GM19328 (cell line): Measurements from ENCODE around the gene CLN5.
A peak's percentile ranks its signal among the peaks of the same experiment; 100 is the strongest.
"Not testable (repeated sequence)": the region's sequence is repeated elsewhere in the genome, so short reads cannot be mapped to it uniquely, and the experiment has no call there.

Experiments
- ATAC-seq: cut with Tn5 transposase; IDR thresholded peaks from one replicate; pipeline ENCODE4 v1.9.1; 2021; ENCODE audit warnings: mild to moderate bottlenecking, moderate library complexity; ENCODE audit not compliant: unreplicated experiment

Gene CLN5

DNA sequence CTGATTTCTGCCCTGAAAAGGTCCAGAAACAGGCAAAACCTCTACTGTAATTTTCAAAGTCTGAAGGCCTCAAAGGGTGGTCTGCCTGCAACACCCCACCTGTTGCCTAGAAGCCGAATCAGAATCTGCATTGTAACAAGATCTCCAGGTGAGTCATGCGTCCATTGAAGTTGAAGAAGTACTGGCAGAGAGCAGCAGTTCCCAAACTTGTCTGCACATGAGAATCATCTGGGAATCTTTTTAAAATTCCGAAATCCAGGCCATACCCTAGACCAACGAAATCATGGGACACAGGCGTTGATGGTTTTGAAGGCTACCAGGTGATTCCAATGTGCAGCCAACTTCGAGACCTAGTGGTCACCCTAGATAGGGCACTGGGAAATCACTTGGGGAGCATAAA is 16.0 kb upstream of the CLN5 start:
- ATAC-seq = no peak

DNA sequence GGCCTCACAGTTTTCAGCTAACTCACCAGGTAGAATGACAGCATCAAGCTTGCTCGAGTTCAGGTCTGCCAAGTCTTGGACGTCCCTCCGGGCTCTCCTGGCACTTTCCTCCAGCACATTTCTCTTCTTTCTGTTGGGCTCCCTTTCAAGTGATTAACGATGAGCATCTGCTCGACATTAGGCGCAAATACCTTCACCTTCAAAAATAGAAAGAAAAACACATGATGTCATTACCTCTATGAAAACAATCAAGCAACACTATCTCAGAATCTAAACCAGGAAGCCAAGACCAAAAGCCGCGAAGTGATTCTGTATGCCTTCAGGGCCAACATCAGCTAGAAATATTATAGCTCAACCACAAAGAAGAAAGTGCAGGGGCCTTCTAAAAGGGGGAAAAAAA is 15.4 kb upstream of the CLN5 start:
- no peak for ATAC-seq

DNA sequence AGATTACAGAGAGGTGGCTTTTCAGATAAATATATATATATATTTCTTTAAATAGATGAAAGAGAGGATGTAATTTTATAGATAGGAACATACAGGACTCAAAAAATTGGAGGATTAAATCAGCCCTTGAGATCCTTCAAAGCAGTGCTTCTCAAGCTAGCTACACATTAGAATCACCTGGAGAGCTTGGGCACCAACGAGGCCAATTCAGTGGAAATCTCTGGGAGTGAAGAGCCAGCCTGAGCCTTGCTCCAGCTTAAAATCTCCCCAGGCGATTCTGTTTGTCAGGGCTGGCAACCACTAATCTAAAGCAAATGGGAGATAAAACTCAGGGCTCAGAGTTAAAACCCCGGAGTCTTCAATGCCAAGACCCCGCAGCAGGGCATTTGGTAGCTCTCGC is 15.0 kb upstream of the CLN5 start:
- no peak for ATAC-seq

DNA sequence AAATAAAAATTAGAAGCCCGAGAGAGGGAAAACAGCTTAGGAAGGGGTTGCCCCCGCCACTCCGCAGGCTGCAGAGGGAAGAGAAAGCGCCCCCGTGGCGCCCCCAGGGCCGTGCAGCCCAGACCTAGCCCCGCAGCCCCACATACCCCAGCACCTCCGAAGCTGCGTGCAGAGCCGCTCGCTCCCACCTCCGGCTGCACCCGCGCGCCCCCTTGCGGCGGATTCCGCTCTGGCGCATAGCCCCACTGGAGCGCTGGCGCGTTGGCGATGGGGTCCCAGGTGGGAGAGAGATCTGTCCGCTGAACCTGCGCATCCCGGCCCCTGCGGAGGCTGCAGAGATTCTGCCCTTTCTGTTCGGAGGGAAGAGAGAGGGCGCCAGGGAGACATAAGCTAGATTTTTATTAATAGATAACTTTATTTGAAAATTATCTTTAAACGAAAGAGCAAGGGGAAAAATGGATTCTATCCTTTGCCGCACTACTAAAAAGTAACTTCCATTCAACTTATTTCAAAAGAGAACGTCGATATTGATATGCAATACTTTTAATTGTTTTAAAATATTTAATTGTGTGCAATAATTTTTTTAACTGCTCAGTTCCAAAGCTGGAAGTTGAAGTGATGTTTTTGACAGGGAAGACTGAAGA is 11.7 kb upstream of the CLN5 start:
- ATAC-seq = peak; percentile 97

DNA sequence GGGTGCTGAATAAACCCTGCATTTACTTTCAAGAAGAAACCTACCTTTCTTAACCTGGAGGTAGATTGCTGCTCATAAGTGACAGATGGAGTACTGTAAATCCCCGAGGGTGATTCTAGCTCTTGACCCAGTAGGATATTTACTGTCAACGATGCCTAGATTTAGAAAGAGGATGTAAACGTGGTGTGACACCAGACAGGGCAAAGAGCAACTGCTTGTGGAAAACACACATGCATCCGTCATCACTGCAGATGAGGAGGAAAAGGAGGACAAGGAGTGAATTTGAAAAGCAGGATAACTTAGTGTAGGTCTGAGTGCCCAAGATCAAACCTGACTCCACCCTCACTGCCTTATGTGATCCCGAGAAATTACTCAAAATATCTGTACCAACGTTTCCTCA is 9.8 kb upstream of the CLN5 start:
- no peak for ATAC-seq

DNA sequence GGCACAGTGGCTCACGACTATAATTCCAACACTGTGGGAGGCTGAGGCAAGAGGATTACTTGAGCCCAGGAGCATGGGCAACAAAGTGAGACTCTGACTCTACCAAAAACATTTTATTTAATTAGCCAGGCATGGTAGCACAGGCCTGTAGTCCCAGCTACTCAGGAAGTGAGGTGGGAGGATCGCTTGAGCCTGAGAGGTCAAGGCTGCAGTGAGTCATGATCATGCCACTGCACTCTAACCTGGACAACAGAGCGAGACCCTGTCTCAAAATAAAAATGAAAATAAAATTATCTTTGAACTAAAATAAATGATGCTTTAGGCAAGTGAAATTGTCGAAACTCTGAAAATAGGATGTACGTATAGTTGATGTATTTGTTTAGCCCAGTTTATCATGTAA is 8.2 kb upstream of the CLN5 start:
- no peak for ATAC-seq

DNA sequence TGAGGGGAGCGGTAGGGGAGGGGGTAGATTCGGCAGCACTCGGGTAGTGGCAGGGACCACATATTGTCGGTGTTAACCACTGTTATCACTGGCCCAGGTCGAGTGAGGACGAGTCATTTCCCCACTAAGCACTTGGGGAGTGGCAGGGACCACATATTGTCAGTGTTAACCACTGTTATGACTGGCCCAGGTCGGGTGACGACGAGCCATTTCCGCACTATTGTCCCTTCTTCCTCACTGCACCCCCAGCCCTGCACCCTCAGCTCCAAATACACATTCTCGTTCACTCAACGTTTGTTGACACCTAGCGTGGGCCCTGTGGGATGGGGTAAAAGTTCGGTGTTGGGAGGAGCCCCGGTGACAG is 467 bp upstream of the CLN5 start:
- peak; percentile 28 for ATAC-seq

DNA sequence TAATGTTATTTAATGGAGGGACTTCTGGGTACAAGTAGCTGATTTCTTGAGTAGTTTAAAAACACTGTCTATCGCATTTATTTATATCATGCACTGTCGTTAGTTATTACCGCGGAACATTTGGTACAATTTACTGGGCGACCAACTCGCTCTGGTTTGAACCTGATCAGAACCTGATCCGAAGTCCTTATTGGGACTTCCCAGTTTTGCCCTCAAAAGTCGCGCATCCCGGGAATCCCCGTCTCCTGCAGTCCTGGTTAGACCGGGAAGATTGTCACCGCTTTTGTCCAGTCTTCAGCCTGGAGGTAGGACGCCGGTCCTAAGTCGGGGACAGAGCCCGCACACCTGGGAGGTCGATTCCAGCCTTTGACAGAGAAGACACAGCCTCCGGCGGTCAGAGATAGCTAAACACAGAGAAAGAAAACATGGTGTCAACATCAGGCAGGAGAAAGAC is 694 bp downstream of the CLN5 start:
- ATAC-seq = no peak

DNA sequence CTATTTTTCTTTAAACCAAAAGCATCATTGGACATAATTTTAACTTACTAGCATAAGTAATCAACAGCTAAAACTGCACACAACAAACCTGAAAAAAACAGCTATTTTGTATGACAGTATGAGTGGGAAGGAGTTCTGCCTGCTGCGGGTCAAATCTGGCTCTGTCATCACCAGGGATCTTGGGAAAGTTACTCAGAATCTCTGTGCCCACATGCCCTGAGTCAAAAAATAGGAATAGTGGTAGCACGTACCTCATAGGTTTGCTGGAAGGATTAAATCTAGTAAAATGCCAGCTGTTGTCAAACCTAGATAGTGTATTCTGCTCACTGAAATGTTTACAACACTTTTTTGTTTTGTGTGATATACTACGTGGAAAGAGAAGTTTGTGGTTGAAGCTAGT is 1.1 kb downstream of the CLN5 start:
- ATAC-seq = no peak

DNA sequence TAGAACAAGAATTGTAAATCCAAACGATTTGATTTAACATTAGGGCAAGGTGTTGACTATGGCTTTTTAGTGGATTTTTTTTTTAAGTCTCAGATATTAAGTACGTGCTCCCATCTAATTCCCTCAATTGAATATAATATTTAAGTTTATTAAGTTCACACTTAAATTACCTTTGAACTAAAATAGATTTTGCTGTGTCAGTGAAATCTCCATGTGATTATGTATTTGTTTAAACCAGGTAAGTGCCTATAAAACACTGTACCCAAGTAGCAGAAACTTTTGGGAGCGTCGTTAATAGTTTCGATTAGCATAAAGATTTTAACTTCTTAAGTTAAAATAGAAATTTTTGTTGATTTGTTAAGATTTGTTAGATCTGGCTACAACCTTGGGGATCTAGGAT is 1.6 kb downstream of the CLN5 start:
- no peak for ATAC-seq

DNA sequence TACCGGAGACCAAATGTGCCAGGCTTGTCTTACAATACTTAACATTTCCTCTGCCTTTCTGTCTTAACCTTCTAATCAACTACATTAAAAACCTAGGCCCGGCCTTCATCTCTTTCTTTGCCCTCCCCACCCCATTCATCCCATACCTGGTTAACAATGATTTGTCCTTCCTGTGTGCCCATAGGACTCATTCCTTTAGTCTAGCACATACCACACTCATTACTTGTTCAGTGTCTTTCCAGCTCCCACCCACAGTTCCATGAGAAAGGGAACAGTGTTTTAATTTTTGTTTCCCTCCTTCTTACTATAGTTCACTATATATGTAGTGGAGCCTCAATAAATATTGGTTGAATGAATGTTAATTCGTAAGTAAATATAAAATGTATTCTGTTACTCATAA is 2.4 kb downstream of the CLN5 start:
- ATAC-seq = no peak

DNA sequence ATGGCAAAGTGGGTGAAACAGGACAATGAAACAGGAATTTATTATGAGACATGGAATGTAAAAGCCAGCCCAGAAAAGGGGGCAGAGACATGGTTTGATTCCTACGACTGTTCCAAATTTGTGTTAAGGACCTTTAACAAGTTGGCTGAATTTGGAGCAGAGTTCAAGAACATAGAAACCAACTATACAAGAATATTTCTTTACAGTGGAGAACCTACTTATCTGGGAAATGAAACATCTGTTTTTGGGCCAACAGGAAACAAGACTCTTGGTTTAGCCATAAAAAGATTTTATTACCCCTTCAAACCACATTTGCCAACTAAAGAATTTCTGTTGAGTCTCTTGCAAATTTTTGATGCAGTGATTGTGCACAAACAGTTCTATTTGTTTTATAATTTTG is 8.6 kb downstream of the CLN5 start:
- ATAC-seq = no peak

DNA sequence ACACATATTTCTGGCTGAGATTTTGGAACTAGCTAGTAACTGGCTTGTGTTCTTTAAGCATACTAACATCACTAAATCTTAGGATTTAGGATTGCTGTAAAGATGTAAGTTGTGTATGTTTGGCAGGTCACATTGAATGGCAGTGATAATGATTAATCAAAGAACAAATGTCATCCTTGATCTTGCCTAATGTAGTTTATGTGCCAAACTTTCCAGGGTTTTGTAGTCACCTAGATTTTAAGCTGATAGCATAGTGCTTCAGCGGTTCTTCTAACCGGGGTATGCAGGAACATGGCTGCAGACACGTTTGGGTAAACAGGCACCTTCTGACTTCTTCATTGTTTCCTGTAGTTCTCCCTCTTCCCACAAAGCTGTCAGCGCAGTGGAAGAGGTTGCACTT is 9.7 kb downstream of the CLN5 start:
- ATAC-seq = no peak

DNA sequence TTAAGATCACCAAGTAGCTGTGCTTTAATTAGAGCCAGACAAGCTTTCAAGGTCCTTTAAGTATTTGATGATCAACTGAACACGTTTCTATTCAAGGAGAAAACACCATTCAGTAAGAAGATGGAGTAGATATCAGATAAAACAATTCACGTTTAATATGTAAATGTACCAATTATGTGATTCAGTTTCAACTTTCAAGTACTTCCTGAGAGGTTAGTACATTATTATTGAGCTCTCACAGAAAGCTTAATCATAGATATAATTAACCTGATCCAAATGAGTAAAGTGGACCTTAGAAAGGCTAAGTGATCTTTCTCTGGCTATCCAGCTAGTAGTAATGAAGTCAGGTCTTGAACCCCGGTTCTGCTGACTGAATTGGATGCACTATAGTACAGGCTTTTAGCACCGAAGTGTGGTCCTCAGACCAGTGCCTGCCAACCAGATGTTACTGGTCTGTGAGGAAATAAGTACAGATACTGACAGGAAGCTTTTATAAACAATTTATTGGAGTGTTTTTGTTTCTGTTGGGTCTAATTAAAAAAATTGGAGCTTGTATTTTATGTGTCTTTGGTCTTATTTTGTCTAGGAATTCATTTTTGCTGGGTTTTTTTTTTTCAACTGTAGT is 10.2 kb downstream of the CLN5 start:
- ATAC-seq = no peak

DNA sequence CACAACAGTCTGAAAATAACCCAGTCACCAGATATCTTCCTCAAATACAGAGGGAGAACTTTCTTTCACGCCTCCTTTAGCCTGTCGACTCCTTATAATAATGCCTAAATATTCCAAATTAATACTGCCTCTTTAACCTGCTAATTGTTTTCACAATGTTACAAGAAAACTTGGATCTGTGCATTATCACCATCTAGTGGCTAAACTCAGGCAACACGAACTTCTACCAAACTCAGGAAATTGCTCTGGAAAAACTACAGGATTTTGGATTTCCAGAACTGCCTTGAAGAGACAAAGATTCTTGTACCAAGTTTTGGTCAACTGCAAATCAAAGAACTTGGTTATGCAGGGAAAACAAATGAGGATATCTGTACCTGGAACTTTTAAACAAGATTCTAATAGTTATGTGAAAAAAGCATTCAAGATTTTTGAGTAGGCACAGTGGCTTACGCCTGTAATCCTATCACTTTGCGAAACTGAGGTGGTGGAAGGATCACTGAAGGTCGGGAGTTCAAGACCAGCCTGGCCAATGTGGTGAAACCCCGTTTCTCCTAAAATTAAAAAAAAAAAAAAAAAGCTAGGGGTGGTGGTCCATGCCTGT is 10.8 kb downstream of the CLN5 start:
- ATAC-seq = no peak

DNA sequence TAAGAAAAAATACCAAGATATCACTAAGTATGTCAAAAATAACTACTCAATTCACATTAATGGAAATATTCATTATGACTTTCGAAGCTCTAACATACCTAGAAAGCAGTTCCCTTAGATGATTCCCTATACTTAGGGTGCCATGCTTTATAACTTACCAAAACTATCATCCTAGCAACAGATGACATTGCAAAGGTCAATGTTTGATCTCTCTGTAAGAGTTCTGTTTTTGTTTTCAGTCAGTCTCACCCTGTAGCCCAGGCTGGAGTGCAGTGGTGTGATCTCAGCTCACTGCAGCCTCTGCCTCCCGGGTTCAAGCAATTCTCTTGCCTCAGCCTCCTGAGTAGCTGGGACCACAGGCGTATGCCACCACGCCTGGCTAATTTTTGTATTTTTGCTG is 16.5 kb downstream of the CLN5 start:
- ATAC-seq = not testable (repeated sequence)

DNA sequence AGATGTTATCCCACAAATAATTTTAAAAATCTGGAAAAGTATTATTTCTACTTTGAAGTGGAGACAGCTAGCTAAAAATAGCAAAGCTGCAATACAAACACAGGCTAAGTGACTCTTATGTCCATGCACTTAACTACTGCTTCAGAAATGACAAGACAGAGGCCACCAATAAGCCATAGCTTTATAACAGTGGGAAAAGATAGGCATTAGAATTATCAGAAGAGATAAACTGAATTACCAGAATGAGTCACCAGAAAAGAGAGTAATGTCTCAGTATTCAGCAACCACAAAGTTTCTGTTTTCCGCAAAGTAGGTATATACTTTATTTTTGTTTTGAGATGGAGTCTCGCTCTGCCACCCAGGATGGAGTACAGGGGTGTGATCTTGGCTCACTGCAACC is 17.1 kb downstream of the CLN5 start:
- no peak for ATAC-seq

DNA sequence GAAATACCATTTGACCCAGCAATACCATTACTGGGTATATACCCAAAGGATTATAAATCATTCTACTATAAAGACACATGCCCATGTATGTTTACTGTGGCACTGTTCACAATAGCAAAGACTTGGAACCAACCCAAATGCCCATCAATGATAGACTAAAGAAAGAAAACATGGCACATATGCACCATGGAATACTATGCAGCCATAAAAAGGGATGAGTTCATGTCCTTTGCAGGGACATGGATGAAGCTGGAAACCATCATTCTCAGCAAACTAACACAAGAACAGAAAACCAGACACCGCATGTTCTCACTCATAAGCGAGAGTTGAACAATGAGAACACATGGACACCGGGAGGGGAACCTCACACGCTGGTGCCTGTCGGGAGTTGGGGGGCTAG is 17.8 kb downstream of the CLN5 start:
- ATAC-seq = not testable (repeated sequence)

DNA sequence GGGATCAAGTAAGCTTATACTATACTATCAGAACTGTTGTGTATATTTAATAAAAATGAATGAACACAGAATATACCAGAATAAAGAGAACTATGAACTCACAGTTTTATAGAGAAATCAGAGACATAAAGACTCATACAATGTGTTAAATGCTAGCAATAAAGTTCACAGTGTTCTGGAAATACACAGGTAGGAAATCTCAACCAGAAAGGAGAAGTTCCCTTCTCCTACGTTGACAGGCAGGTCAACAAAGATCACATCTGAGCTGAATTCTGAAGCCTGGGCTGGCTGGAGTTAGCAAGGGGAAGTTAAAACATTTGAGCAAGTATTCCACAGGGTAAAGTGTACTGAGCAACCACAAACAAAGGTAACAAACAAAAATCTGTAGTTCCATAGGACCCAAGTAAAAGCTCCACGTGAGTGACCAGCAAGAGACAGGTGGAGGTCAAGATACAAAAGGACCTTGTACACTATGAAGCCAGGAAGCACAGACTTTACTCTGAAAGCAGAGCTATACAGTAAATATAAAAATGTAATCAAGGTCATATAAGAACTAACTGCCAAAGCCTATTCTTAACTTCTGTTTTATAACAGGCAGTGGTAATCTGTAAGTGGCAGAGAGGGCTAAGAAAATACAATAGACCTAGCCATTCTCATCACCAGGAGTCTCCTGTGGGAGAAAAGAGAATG is 22.1 kb downstream of the CLN5 start:
- ATAC-seq = no peak

DNA sequence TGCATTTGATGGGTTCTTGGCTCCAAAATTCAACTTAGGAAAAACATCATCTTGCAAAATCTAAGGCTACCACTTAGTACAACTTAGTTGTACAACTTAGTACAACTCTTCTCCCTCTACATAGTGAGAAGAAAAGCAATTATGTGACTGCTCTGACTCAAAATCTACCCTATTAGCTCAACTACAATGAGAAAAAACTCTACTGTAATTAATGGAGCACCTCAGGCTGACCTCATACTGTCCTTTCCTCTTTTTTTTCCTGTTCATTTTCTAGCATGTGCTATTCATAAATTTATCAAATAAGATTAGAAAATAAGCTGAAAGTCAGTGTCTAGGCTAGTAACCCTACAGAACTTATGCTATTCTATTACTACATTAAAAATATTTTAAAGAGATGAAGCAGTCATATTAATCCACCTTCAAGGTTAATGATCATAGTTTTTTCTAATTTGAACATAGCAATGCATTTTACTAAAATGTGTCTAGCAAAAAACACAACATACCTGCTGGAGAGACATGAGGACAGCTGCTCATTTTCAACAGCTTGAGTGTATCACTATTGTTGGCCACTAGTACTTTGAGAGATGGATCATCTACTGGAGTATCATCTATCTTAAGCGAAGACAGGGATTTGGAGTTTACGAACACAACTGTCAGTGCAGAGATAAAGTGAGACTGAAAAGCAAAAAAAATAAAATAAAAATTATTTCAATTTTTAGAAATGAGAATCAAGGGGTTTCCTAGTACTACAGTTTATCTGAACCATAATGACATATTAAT is 23.2 kb downstream of the CLN5 start:
- ATAC-seq = no peak

DNA sequence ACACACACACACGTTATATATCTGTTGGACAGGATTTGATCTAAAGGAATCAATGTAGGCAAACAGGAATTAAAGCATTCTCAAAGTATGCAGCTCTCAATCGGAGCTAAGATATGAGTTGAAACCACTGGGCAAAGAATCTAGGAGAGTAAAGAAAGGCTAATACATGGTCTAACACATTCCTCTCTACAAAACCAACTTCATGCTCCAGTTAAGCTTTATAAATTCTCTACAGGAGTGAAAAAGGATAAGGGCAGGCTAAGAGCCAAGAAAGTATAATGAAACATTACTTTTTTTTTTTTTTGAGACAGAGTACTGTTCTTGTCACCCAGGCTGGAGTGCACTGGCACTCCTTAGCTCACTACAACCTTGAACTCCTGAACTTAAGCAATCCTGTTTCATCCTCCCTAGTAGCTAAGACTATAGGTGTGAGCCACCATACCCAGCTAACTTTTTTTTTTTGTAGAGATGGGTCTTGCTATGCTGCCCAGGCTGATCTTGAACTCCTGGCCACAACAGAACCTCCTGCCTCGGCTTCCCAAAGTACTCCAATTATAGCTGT is 24.5 kb downstream of the CLN5 start:
- no peak for ATAC-seq
